HCT116 (cell line): ENCODE data around the gene WDR5. TPM values are rescaled to one million over a fixed set of nuclear protein-coding genes. Genes with fewer than 3 reads are reported as not detected.

Source experiments
- ATAC-seq: fragments of 200-7000 bp; cut with Tn5 transposase; 2 replicates; pipeline ENCODE4 v1.9.1; 2020; ENCODE audit warnings: mild to moderate bottlenecking, moderate library complexity
- BruUV-seq: library from RNA; stranded (reverse); fragments of 400-500 nt; replicated peaks from 2 replicates; lab custom pipeline; 2021; lab: Mats Ljungman, UMichigan
- CTCF ChIA-PET: fragments of 300-600 bp; sonication (Branson Sonifier 250); formaldehyde crosslinking; loops from one replicate; lab custom pipeline; 2021; ENCODE audit warnings: antibody characterized with exemption; lab: Charles Lee
- POLR2A ChIA-PET: fragments of 300-600, 350-600 bp; sonication (Branson Sonifier 250); formaldehyde crosslinking; loops from one replicate; lab custom pipeline; 2021; ENCODE audit warnings: antibody characterized with exemption; lab: Charles Lee
- RAD21 ChIA-PET, 2 experiments: fragments of 300-600 bp; sonication (Branson Sonifier 250); formaldehyde crosslinking; loops; one replicate each; lab custom pipeline; 2023; ENCODE audit warnings: low total read pairs in 2 of 2; ENCODE audit not compliant: uncharacterized antibody in 2 of 2, unreplicated experiment in 2 of 2, low non-redundant PET in 1 of 2; lab: Charles Lee
- DNase-seq: peaks from one replicate; pipeline ENCODE4 v3.0.0-alpha.2; 2010; ENCODE audit warnings: low read depth, low spot score
- H2AFZ ChIP-seq: fragments of 200-600 bp; shearing (Covaris generic), sonication (generic); 2 replicates; pipeline ENCODE4 v1.6.1; 2017; ENCODE audit warnings: low read depth, mixed run types, mixed read lengths, antibody characterized with exemption, low read length; ENCODE audit not compliant: poor library complexity, severe bottlenecking
- H3K27ac ChIP-seq: 2 replicates; pipeline ENCODE4 v1.5.1; 2012; ENCODE audit warnings: low read depth, low read length
- H3K27me3 ChIP-seq: fragments of 200-600 bp; sonication (generic); 2 replicates; pipeline ENCODE4 v1.6.1; 2016; ENCODE audit warnings: mixed run types, low read length, mixed read lengths; ENCODE audit not compliant: insufficient read depth
- H3K36me3 ChIP-seq, 2 experiments: fragments of 200-500 bp in 1 of 2; fragments of 200-600 bp in 1 of 2; sonication (Bioruptor generic) in 1 of 2; sonication (generic) in 1 of 2; 2 replicates each; pipeline versions ENCODE4 v1.5.1 to v1.6.1; 2014 to 2016; ENCODE audit warnings: low read length in 2 of 2, inconsistent platforms in 1 of 2, mixed read lengths in 1 of 2, mixed run types in 1 of 2; ENCODE audit not compliant: insufficient read depth in 2 of 2, control insufficient read depth in 1 of 2
- H3K4me1 ChIP-seq, 2 experiments: fragments of 200-600 bp in 1 of 2; sonication (generic) in 1 of 2; 2 replicates each; pipeline versions ENCODE4 v1.5.1 to v1.6.1; 2012 to 2017; ENCODE audit warnings: low read length in 2 of 2, inconsistent platforms in 1 of 2, mild to moderate bottlenecking in 1 of 2, mixed read lengths in 1 of 2, mixed run types in 1 of 2, moderate library complexity in 1 of 2; ENCODE audit not compliant: insufficient read depth in 2 of 2, control insufficient read depth in 1 of 2
- H3K4me2 ChIP-seq: fragments of 200-600 bp; sonication (generic); 2 replicates; pipeline ENCODE4 v1.6.1; 2017; ENCODE audit warnings: mixed run types, low read length, mixed read lengths
- H3K4me3 ChIP-seq, 2 experiments: fragments of 200-600 bp in 1 of 2; sonication (generic) in 1 of 2; replicated peaks in 1 of 2; 2 replicates each; pipeline ENCODE4 v1.5.1; 2011 to 2016; ENCODE audit warnings: low read length in 2 of 2, control low read depth in 1 of 2, low read depth in 1 of 2, mild to moderate bottlenecking in 1 of 2, mixed read lengths in 1 of 2, mixed run types in 1 of 2
- H3K79me2 ChIP-seq: fragments of 200-600 bp; sonication (generic); 2 replicates; pipeline ENCODE4 v1.6.1; 2017; ENCODE audit warnings: mild to moderate bottlenecking, mixed run types, low read length, moderate library complexity, mixed read lengths; ENCODE audit not compliant: insufficient read depth
- H3K9ac ChIP-seq: fragments of 200-600 bp; sonication (generic); 2 replicates; pipeline ENCODE4 v1.6.1; 2016; ENCODE audit warnings: low read length, mixed read lengths
- H3K9me2 ChIP-seq: fragments of 200-600 bp; sonication (generic), shearing (Covaris generic); 2 replicates; pipeline ENCODE4 v1.6.1; 2017; ENCODE audit warnings: mixed run types, mild to moderate bottlenecking, moderate library complexity; ENCODE audit not compliant: insufficient read depth
- H3K9me3 ChIP-seq, 2 experiments: fragments of 200-500 bp in 1 of 2; fragments of 200-600 bp in 1 of 2; sonication (Bioruptor generic) in 1 of 2; sonication (generic) in 1 of 2; 2 replicates each; pipeline ENCODE4 v1.6.1; 2014 to 2017; ENCODE audit warnings: low read length in 2 of 2, mixed read lengths in 2 of 2, inconsistent platforms in 1 of 2, low read depth in 1 of 2, mild to moderate bottlenecking in 1 of 2, mixed run types in 1 of 2, moderate library complexity in 1 of 2; ENCODE audit not compliant: control insufficient read depth in 1 of 2, insufficient read depth in 1 of 2
- H4K20me1 ChIP-seq: fragments of 200-600 bp; sonication (generic), shearing (Covaris generic); 2 replicates; pipeline ENCODE4 v1.6.1; 2017; ENCODE audit warnings: mixed run types, mild to moderate bottlenecking, moderate library complexity; ENCODE audit not compliant: insufficient read depth
- EGR1 ChIP-seq: IDR thresholded peaks from 2 replicates; pipeline ENCODE4 v1.6.1; 2012; ENCODE audit warnings: low read depth
- ELF1 ChIP-seq: IDR thresholded peaks from 2 replicates; pipeline ENCODE4 v1.6.1; 2012; ENCODE audit warnings: low read depth, borderline replicate concordance
- EZH2phosphoT487 ChIP-seq: fragments of 200-600 bp; IDR thresholded peaks from 2 replicates; pipeline ENCODE4 v1.6.1; 2018; ENCODE audit warnings: antibody characterized with exemption, borderline replicate concordance
- FOSL1 ChIP-seq: IDR thresholded peaks from 2 replicates; pipeline ENCODE4 v1.6.1; 2012; ENCODE audit warnings: low read depth
- POLR2A ChIP-seq: IDR thresholded peaks from 2 replicates; pipeline ENCODE4 v1.7.0; 2011; ENCODE audit warnings: borderline replicate concordance; ENCODE audit not compliant: insufficient read depth, insufficient read length; ENCODE audit errors: extremely low read depth
- SIN3A ChIP-seq: IDR thresholded peaks from 2 replicates; pipeline ENCODE4 v1.6.1; 2012; ENCODE audit warnings: low read depth
- YY1 ChIP-seq: IDR thresholded peaks from 2 replicates; pipeline ENCODE4 v1.6.1; 2011; ENCODE audit warnings: low read length, low read depth, moderate library complexity, mild to moderate bottlenecking; ENCODE audit not compliant: insufficient replicate concordance; ENCODE audit errors: extremely low read depth
- ZBTB33 ChIP-seq: IDR thresholded peaks from 2 replicates; pipeline ENCODE4 v1.6.1; 2011; ENCODE audit warnings: mild to moderate bottlenecking, low read length, moderate library complexity; ENCODE audit not compliant: insufficient replicate concordance; ENCODE audit errors: extremely low read depth
- intact Hi-C: fragments of 100-400 bp; cut with micrococcal nuclease; formaldehyde crosslinking; loops from 2 replicates; pipeline ENCODE4 v1.10.0; 2022
- total RNA-seq: library from RNA; stranded (reverse); gene quantifications from one replicate; pipeline ENCODE4 v1.2.1, GENCODE V29; 2021; ENCODE audit not compliant: unreplicated experiment

Gene WDR5
- total RNA-seq, 1 experiment from 2014 or later: 55.8 TPM

GRCh38 chr9:134155812-134156377, 20.0 kb downstream of the WDR5 start:
- Histone ChIP-seq H2AFZ (no peak overlapping the region), H3K4me3 (no peak overlapping the region), H3K4me1 (no peaks in the 10 kb centered on the region), H3K9ac (no peak overlapping the region), H3K9me2 (no peaks in the 10 kb centered on the region), H4K20me1 (no peaks in the 10 kb centered on the region), H3K4me2 (no peak overlapping the region), H3K27ac (no peak overlapping the region), H3K79me2 (peaks cover 11% of the 10 kb centered on the region; the same call in 1 of the 2 replicates), H3K9me3 (no peaks in the 10 kb centered on the region), H3K27me3 (no peaks in the 10 kb centered on the region), H3K36me3 (peaks cover 25 to 44% of the 10 kb centered on the region in 2 experiments; a peak in 3 of 4 replicates)
- DNase-seq (no peak), ATAC-seq (no peak)
- TF ChIP-seq EGR1 (no peak), YY1 (no peak), ZBTB33 (no peak), EZH2phosphoT487 (no peak), FOSL1 (no peak), POLR2A (no peak), SIN3A (no peak), ELF1 (no peak)
- BruUV-seq: no TSS peak
- POLR2A ChIA-PET: no interaction called here
- RAD21 ChIA-PET: no interaction called here
- CTCF ChIA-PET: no interaction called here
- intact Hi-C loops: no loop called here
